Left ventricle myocardium inferior (tissue), 1 donor: ENCODE data around the gene HTRA3. TPM values are rescaled to one million over a fixed set of nuclear protein-coding genes. Genes with fewer than 3 reads are reported as not detected.

Experiments
- DNase-seq: peaks from one replicate; pipeline ENCODE4 v3.0.0-alpha.2; 2020
- H3K27ac ChIP-seq: fragments of 200-600 bp; replicated peaks from 2 replicates; pipeline ENCODE4 v1.8.0; 2021
- H3K27me3 ChIP-seq: fragments of 200-600 bp; 2 replicates; pipeline ENCODE4 v1.8.0; 2021; ENCODE audit warnings: low read depth
- H3K36me3 ChIP-seq: fragments of 200-600 bp; 2 replicates; pipeline ENCODE4 v1.8.0; 2021
- H3K4me1 ChIP-seq: fragments of 200-600 bp; 2 replicates; pipeline ENCODE4 v1.8.0; 2021
- H3K4me3 ChIP-seq: fragments of 200-600 bp; 2 replicates; pipeline ENCODE4 v1.8.0; 2021; ENCODE audit warnings: mild to moderate bottlenecking, moderate library complexity
- H3K9me3 ChIP-seq: fragments of 200-600 bp; replicated peaks from 2 replicates; pipeline ENCODE4 v1.8.0; 2021
- intact Hi-C: fragments of 100-400 bp; cut with micrococcal nuclease; formaldehyde crosslinking; loops from one replicate; pipeline ENCODE4 v1.11.0; 2022
- total RNA-seq: library from RNA; stranded (reverse); fragmentation: NEBNext Ultra II Directional; extraction: Animal tissue kit (Norgen Biotek cat#: 25700); gene quantifications from one replicate; pipeline ENCODE4 v1.2.1, GENCODE V29; 2021
- TF ChIP-seq, protein P1 (sequence below): fragments of 200-600 bp; IDR thresholded peaks from 2 replicates; pipeline ENCODE4 v1.8.0; 2021; ENCODE audit warnings: antibody characterized with exemption, mild to moderate bottlenecking, borderline replicate concordance
- donor health status: DM: no; HTN: yes; CAD: no; lungs with severe emphysema.

The HTRA3 gene
- total RNA-seq, 1 donor from 2014 or later, result 119 TPM

DNA sequence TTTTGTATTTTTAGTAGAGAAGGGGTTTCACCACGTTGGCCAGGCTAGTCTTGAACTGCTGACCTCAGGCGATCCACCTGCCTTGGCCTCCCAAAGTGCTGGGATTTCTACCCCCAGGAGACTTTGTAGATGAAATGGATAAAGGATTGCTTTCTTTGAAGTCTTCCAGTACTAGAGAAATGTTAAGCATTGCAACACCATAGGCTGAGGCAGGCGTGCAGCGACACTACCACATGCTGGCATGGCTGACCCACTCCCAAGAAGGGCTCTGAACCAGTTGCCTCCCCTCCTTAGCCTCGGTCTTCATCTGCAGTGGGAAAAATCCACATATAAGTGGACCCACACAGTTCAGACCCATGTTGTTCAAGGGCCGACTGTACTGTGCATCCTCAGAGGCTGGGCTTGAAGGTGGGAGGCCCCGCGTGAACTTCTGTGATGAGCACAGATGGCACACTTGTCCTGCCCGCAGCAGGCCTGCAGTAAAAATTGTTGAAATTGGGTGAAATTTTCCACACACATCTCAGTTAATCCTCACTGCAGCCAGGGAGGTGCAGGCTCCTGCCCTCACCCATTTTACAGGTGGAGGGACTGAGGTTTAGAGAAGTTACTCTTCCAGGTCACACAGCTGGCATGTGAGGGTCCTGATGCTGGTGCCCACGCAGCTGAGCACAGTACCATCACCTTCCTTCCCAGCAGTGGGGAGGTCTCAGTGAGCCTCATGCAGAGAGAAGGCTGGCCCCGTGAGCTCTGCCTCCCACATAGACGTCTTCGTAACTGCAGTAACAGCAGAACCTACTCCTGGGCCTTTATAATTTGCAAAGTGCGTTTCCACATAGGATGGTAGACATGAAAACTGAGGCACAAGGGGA is 35.5 kb downstream of the HTRA3 start:
- H3K27ac ChIP-seq, result peak overlapping the region; percentile 41
- H3K4me3 ChIP-seq, result no peak overlapping the region
- TF ChIP-seq, protein P1, sequence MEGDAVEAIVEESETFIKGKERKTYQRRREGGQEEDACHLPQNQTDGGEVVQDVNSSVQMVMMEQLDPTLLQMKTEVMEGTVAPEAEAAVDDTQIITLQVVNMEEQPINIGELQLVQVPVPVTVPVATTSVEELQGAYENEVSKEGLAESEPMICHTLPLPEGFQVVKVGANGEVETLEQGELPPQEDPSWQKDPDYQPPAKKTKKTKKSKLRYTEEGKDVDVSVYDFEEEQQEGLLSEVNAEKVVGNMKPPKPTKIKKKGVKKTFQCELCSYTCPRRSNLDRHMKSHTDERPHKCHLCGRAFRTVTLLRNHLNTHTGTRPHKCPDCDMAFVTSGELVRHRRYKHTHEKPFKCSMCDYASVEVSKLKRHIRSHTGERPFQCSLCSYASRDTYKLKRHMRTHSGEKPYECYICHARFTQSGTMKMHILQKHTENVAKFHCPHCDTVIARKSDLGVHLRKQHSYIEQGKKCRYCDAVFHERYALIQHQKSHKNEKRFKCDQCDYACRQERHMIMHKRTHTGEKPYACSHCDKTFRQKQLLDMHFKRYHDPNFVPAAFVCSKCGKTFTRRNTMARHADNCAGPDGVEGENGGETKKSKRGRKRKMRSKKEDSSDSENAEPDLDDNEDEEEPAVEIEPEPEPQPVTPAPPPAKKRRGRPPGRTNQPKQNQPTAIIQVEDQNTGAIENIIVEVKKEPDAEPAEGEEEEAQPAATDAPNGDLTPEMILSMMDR, result no peak
- H3K27me3 ChIP-seq, result no peaks in the 10 kb centered on the region
- no peak for DNase-seq
- H3K36me3 ChIP-seq, result peaks cover 24% of the 10 kb centered on the region
- peaks cover 8% of the 10 kb centered on the region for H3K9me3 ChIP-seq
- peaks cover 53% of the 10 kb centered on the region for H3K4me1 ChIP-seq
- intact Hi-C loops, result no loop called here

DNA sequence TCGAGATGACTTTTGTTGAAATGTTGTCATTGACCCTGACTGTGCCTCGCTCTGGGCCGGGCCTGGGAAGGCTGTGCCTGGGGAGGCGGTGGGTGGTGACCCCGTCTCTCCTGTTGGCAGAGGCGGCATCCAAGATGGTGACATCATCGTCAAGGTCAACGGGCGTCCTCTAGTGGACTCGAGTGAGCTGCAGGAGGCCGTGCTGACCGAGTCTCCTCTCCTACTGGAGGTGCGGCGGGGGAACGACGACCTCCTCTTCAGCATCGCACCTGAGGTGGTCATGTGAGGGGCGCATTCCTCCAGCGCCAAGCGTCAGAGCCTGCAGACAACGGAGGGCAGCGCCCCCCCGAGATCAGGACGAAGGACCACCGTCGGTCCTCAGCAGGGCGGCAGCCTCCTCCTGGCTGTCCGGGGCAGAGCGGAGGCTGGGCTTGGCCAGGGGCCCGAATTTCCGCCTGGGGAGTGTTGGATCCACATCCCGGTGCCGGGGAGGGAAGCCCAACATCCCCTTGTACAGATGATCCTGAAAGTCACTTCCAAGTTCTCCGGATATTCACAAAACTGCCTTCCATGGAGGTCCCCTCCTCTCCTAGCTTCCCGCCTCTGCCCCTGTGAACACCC is 36.4 kb downstream of the HTRA3 start:
- H3K27me3 ChIP-seq, result no peaks in the 10 kb centered on the region
- peaks cover 18% of the 10 kb centered on the region for H3K36me3 ChIP-seq
- DNase-seq, result peak; percentile 72
- H3K27ac ChIP-seq, result peak overlapping the region; percentile 41
- peaks cover 54% of the 10 kb centered on the region for H3K4me1 ChIP-seq
- H3K4me3 ChIP-seq, result no peak overlapping the region
- TF ChIP-seq, protein P1, result peak; percentile 38
- no peaks in the 10 kb centered on the region for H3K9me3 ChIP-seq
- intact Hi-C loops, result no loop called here

DNA sequence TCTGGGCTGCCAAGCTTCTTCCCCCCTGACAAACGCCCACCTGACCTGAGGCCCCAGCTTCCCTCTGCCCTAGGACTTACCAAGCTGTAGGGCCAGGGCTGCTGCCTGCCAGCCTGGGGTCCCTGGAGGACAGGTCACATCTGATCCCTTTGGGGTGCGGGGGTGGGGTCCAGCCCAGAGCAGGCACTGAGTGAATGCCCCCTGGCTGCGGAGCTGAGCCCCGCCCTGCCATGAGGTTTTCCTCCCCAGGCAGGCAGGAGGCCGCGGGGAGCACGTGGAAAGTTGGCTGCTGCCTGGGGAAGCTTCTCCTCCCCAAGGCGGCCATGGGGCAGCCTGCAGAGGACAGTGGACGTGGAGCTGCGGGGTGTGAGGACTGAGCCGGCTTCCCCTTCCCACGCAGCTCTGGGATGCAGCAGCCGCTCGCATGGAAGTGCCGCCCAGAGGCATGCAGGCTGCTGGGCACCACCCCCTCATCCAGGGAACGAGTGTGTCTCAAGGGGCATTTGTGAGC is 37.0 kb downstream of the HTRA3 start:
- peak; percentile 38 for DNase-seq
- Histone ChIP-seq H3K4me3 (no peak overlapping the region), H3K27me3 (no peaks in the 10 kb centered on the region), H3K9me3 (no peaks in the 10 kb centered on the region), H3K36me3 (peaks cover 16% of the 10 kb centered on the region), H3K4me1 (peaks cover 54% of the 10 kb centered on the region), H3K27ac (peak overlapping the region; percentile 41)
- TF ChIP-seq, protein P1, result no peak
- intact Hi-C loops, result no loop called here

DNA sequence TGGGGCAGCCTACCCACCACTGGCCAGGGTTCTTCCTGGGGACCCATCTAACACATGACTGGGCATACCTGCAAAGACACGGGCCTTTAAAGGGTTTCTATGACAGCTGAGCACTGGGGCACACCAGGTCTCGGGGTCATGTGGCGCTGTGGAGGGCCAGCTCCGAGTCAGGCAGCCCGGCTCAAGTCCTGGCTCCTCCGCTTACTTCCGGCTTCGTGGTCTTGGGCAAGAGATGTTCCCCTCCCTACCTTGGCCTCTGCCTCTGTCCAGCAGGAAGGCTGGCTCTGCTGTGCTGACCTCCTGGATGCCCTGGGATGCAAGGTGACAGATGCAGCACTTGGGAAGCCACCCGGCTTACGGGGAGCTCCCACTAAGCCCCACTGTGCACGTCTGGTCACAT is 37.6 kb downstream of the HTRA3 start:
- H3K27ac ChIP-seq, result peak overlapping the region; percentile 41
- H3K9me3 ChIP-seq, result no peaks in the 10 kb centered on the region
- intact Hi-C loops, result no loop called here
- TF ChIP-seq, protein P1, result no peak
- peaks cover 54% of the 10 kb centered on the region for H3K4me1 ChIP-seq
- H3K27me3 ChIP-seq, result no peaks in the 10 kb centered on the region
- peaks cover 13% of the 10 kb centered on the region for H3K36me3 ChIP-seq
- DNase-seq, result peak; percentile 14
- no peak overlapping the region for H3K4me3 ChIP-seq

DNA sequence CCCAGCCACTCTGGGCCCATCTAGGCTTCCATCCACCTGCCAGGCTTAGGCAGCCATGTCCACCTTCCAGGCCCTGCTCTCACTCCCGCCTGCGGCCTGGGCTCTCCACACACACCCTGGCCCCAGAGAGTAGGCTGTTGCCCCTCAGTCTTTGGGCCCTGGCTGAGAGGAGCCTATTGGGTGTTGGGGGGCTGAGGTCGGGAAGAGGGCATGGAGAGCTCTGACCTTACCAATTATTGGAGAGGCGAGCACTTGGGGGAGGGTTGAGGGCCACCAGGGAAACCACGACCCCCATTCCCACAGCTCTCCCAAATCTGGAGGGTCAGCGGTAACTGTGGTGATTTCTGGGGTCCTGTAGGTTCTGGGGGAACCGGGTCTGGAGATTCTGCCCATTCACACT is 38.2 kb downstream of the HTRA3 start:
- Histone ChIP-seq H3K36me3 (peaks cover 7% of the 10 kb centered on the region), H3K27me3 (no peaks in the 10 kb centered on the region), H3K4me1 (peaks cover 54% of the 10 kb centered on the region), H3K4me3 (no peak overlapping the region), H3K9me3 (no peaks in the 10 kb centered on the region), H3K27ac (peak overlapping the region; percentile 69)
- peak; percentile 9 for DNase-seq
- intact Hi-C loops, result no loop called here
- TF ChIP-seq, protein P1, result no peak
